Activated naive CD8-positive, alpha-beta T cell (primary cell): Measurements from ENCODE around the gene VWA8.

ENCODE experiments used
- H3K27ac Mint-ChIP-seq: one replicate; pipeline ENCODE4 v1.8.0; 2021; ENCODE audit warnings: mixed read lengths
- H3K27me3 Mint-ChIP-seq: one replicate; pipeline ENCODE4 v1.8.0; 2021; ENCODE audit warnings: mixed read lengths
- H3K36me3 Mint-ChIP-seq: one replicate; pipeline ENCODE4 v1.8.0; 2021; ENCODE audit warnings: mixed read lengths
- H3K4me1 Mint-ChIP-seq: one replicate; pipeline ENCODE4 v1.8.0; 2021; ENCODE audit warnings: low read depth, mixed read lengths
- H3K4me3 Mint-ChIP-seq: one replicate; pipeline ENCODE4 v1.8.0; 2021; ENCODE audit warnings: mild to moderate bottlenecking, mixed read lengths
- H3K9me3 Mint-ChIP-seq: one replicate; pipeline ENCODE4 v1.8.0; 2021; ENCODE audit warnings: low read depth, mixed read lengths

Gene VWA8

GRCh38 chr13:41680900-41681299, 280.0 kb downstream of the VWA8 start:
- Mint-ChIP-seq H3K9me3 (no peaks in the 10 kb centered on the region), H3K27ac (no peak overlapping the region), H3K27me3 (no peaks in the 10 kb centered on the region), H3K4me1 (peaks cover 25% of the 10 kb centered on the region), H3K36me3 (peaks cover 31% of the 10 kb centered on the region), H3K4me3 (no peak overlapping the region)

GRCh38 chr13:41678848-41679247, 282.1 kb downstream of the VWA8 start:
- H3K4me1 Mint-ChIP-seq: peaks cover 25% of the 10 kb centered on the region
- no peaks in the 10 kb centered on the region for H3K27me3 Mint-ChIP-seq
- H3K4me3 Mint-ChIP-seq: no peak overlapping the region
- H3K36me3 Mint-ChIP-seq: peaks cover 30% of the 10 kb centered on the region
- no peak overlapping the region for H3K27ac Mint-ChIP-seq
- no peaks in the 10 kb centered on the region for H3K9me3 Mint-ChIP-seq

- Mint-ChIP-seq H3K4me3 (no peak overlapping the region), H3K9me3 (no peaks in the 10 kb centered on the region), H3K36me3 (peaks cover 24% of the 10 kb centered on the region), H3K27ac (no peak overlapping the region), H3K27me3 (no peaks in the 10 kb centered on the region), H3K4me1 (peaks cover 25% of the 10 kb centered on the region)
Measured at GRCh38 chr13:41678249-41678648, 282.7 kb downstream of the VWA8 start.

- no peak overlapping the region for H3K27ac Mint-ChIP-seq
Measured at GRCh38 chr13:41675306-41675705, 285.6 kb downstream of the VWA8 start.

GRCh38 chr13:41674246-41674645, 286.7 kb downstream of the VWA8 start:
- no peaks in the 10 kb centered on the region for H3K9me3 Mint-ChIP-seq
- peaks cover 2% of the 10 kb centered on the region for H3K4me1 Mint-ChIP-seq
- peaks cover 12% of the 10 kb centered on the region for H3K36me3 Mint-ChIP-seq
- H3K4me3 Mint-ChIP-seq: no peak overlapping the region
- H3K27ac Mint-ChIP-seq: no peak overlapping the region
- H3K27me3 Mint-ChIP-seq: no peaks in the 10 kb centered on the region

More at GRCh38 chr13:41675306-41675705, 285.6 kb downstream of the VWA8 start:
- Mint-ChIP-seq H3K4me1 (peaks cover 12% of the 10 kb centered on the region), H3K36me3 (peaks cover 11% of the 10 kb centered on the region), H3K27me3 (no peaks in the 10 kb centered on the region), H3K9me3 (no peaks in the 10 kb centered on the region), H3K4me3 (no peak overlapping the region)

GRCh38 chr13:41673640-41674039, 287.3 kb downstream of the VWA8 start:
- peaks cover 13% of the 10 kb centered on the region for H3K36me3 Mint-ChIP-seq
- H3K4me3 Mint-ChIP-seq: no peak overlapping the region
- H3K9me3 Mint-ChIP-seq: no peaks in the 10 kb centered on the region
- no peaks in the 10 kb centered on the region for H3K27me3 Mint-ChIP-seq
- no peak overlapping the region for H3K27ac Mint-ChIP-seq
- no peaks in the 10 kb centered on the region for H3K4me1 Mint-ChIP-seq

GRCh38 chr13:41670873-41671443, 290.0 kb downstream of the VWA8 start:
- no peak overlapping the region for H3K27ac Mint-ChIP-seq
- H3K4me1 Mint-ChIP-seq: no peaks in the 10 kb centered on the region
- no peaks in the 10 kb centered on the region for H3K27me3 Mint-ChIP-seq
- H3K4me3 Mint-ChIP-seq: no peak overlapping the region
- H3K36me3 Mint-ChIP-seq: peaks cover 7% of the 10 kb centered on the region
- H3K9me3 Mint-ChIP-seq: no peaks in the 10 kb centered on the region

GRCh38 chr13:41668130-41668757, 292.7 kb downstream of the VWA8 start:
- Mint-ChIP-seq H3K36me3 (peaks cover 4% of the 10 kb centered on the region), H3K27me3 (no peaks in the 10 kb centered on the region), H3K27ac (no peak overlapping the region), H3K9me3 (no peaks in the 10 kb centered on the region), H3K4me1 (no peaks in the 10 kb centered on the region), H3K4me3 (no peak overlapping the region)

- H3K9me3 Mint-ChIP-seq: no peaks in the 10 kb centered on the region
- H3K27me3 Mint-ChIP-seq: no peaks in the 10 kb centered on the region
- no peak overlapping the region for H3K27ac Mint-ChIP-seq
- no peaks in the 10 kb centered on the region for H3K4me1 Mint-ChIP-seq
- peaks cover 6% of the 10 kb centered on the region for H3K36me3 Mint-ChIP-seq
- H3K4me3 Mint-ChIP-seq: no peak overlapping the region
Measured at GRCh38 chr13:41666644-41667043, 294.3 kb downstream of the VWA8 start.

GRCh38 chr13:41660411-41660810, 300.5 kb downstream of the VWA8 start:
- H3K4me3 Mint-ChIP-seq: no peak overlapping the region
- H3K36me3 Mint-ChIP-seq: peaks cover 6% of the 10 kb centered on the region
- no peak overlapping the region for H3K27ac Mint-ChIP-seq
- H3K9me3 Mint-ChIP-seq: no peaks in the 10 kb centered on the region
- H3K27me3 Mint-ChIP-seq: no peaks in the 10 kb centered on the region
- peaks cover 5% of the 10 kb centered on the region for H3K4me1 Mint-ChIP-seq

- H3K9me3 Mint-ChIP-seq: no peaks in the 10 kb centered on the region
- H3K27ac Mint-ChIP-seq: peak overlapping the region; percentile 3
- no peaks in the 10 kb centered on the region for H3K27me3 Mint-ChIP-seq
- peaks cover 11% of the 10 kb centered on the region for H3K4me1 Mint-ChIP-seq
- no peak overlapping the region for H3K4me3 Mint-ChIP-seq
- H3K36me3 Mint-ChIP-seq: peaks cover 6% of the 10 kb centered on the region
Measured at GRCh38 chr13:41658057-41658661, 302.8 kb downstream of the VWA8 start.

- Mint-ChIP-seq H3K27ac (no peak overlapping the region), H3K36me3 (no peaks in the 10 kb centered on the region), H3K4me3 (no peak overlapping the region), H3K27me3 (no peaks in the 10 kb centered on the region), H3K4me1 (peaks cover 18% of the 10 kb centered on the region), H3K9me3 (no peaks in the 10 kb centered on the region)
Measured at GRCh38 chr13:41655997-41656396, 304.9 kb downstream of the VWA8 start.

GRCh38 chr13:41654796-41655195, 306.1 kb downstream of the VWA8 start:
- Mint-ChIP-seq H3K4me1 (peaks cover 18% of the 10 kb centered on the region), H3K4me3 (no peak overlapping the region), H3K9me3 (no peaks in the 10 kb centered on the region), H3K36me3 (no peaks in the 10 kb centered on the region), H3K27me3 (no peaks in the 10 kb centered on the region), H3K27ac (no peak overlapping the region)

- Mint-ChIP-seq H3K4me3 (no peak overlapping the region), H3K27ac (no peak overlapping the region)
Measured at GRCh38 chr13:41652735-41653361, 308.1 kb downstream of the VWA8 start.

GRCh38 chr13:41651413-41652058, 309.4 kb downstream of the VWA8 start:
- Mint-ChIP-seq H3K27me3 (no peaks in the 10 kb centered on the region), H3K36me3 (peaks cover 4% of the 10 kb centered on the region), H3K4me3 (no peak overlapping the region), H3K27ac (no peak overlapping the region), H3K4me1 (peaks cover 18% of the 10 kb centered on the region), H3K9me3 (no peaks in the 10 kb centered on the region)

More at GRCh38 chr13:41652735-41653361, 308.1 kb downstream of the VWA8 start:
- H3K27me3 Mint-ChIP-seq: no peaks in the 10 kb centered on the region
- peaks cover 18% of the 10 kb centered on the region for H3K4me1 Mint-ChIP-seq
- peaks cover 4% of the 10 kb centered on the region for H3K36me3 Mint-ChIP-seq
- H3K9me3 Mint-ChIP-seq: no peaks in the 10 kb centered on the region
